PC-9 (cell line): ENCODE measurements around the gene WWC2.

ENCODE experiments used
- CTCF ChIP-seq: fragments of 200-600 bp; sonication (generic); conservative IDR thresholded peaks from 2 replicates; pipeline ENCODE4 v1.6.1; 2017; ENCODE audit warnings: mixed run types, antibody characterized with exemption, mild to moderate bottlenecking, moderate library complexity
- EZH2 ChIP-seq: fragments of 200-600 bp; sonication (generic); IDR thresholded peaks from 2 replicates; pipeline ENCODE4 v1.8.0; 2017; ENCODE audit warnings: antibody characterized with exemption, low read depth

- no peak for TF ChIP-seq CTCF
- TF ChIP-seq EZH2, result no peak
These were observed 248.1 kb downstream of the WWC2 start for GRCh38 chr4:183347146-183347545.
